Activated CD4-positive, CD25-positive, alpha-beta regulatory T cell (primary cell): ENCODE results near the gene TEKTIP1.

Source experiments
- DNase-seq, 4 experiments: peaks; one replicate each; lab custom pipeline; 2025; lab: John Stamatoyannopoulos, UW

The TEKTIP1 gene

GRCh38 chr19:3537438-3538240 is 1.3 kb upstream of the TEKTIP1 start:
- DNase-seq = no peak

GRCh38 chr19:3538258-3538929 is 580 bp upstream of the TEKTIP1 start:
- no peak for DNase-seq

GRCh38 chr19:3539756-3540118 is 763 bp downstream of the TEKTIP1 start:
- no peak for DNase-seq

- no peak for DNase-seq
These were observed 4.4 kb downstream of the TEKTIP1 start for GRCh38 chr19:3543150-3544057.

GRCh38 chr19:3544058-3544376 is 5.0 kb downstream of the TEKTIP1 start:
- DNase-seq = no peak

- peak; percentile 56 to 81 (median 72) for DNase-seq
These were observed 6.0 kb downstream of the TEKTIP1 start for GRCh38 chr19:3544742-3545668.

GRCh38 chr19:3545669-3546034 is 6.7 kb downstream of the TEKTIP1 start:
- DNase-seq = no peak

GRCh38 chr19:3546119-3546518 is 7.1 kb downstream of the TEKTIP1 start:
- no peak for DNase-seq

- peak in 1 of 4 experiments; percentile 31 for DNase-seq
These were observed 8.3 kb downstream of the TEKTIP1 start for GRCh38 chr19:3547301-3547731.

GRCh38 chr19:3547767-3548282 is 8.9 kb downstream of the TEKTIP1 start:
- DNase-seq = no peak

- no peak for DNase-seq
These were observed 9.6 kb downstream of the TEKTIP1 start for GRCh38 chr19:3548606-3549005.

- DNase-seq = no peak
These were observed 10.8 kb downstream of the TEKTIP1 start for GRCh38 chr19:3549816-3550215.

- no peak for DNase-seq
These were observed 12.2 kb downstream of the TEKTIP1 start for GRCh38 chr19:3550947-3551791.

- DNase-seq = no peak
These were observed 12.8 kb downstream of the TEKTIP1 start for GRCh38 chr19:3551792-3552095.

GRCh38 chr19:3554254-3555083 is 15.5 kb downstream of the TEKTIP1 start:
- no peak for DNase-seq

- DNase-seq = no peak
These were observed 16.9 kb downstream of the TEKTIP1 start for GRCh38 chr19:3555653-3556422.

GRCh38 chr19:3556423-3556977 is 17.5 kb downstream of the TEKTIP1 start:
- no peak for DNase-seq

- DNase-seq = peak in 3 of 4 experiments; percentile 29 to 61 (median 34)
These were observed 18.0 kb downstream of the TEKTIP1 start for GRCh38 chr19:3556978-3557460.
